Right kidney (tissue), 1 donor: ENCODE results near the gene GOLGA1.
"Not testable (repeated sequence)": the region's sequence is repeated elsewhere in the genome, so short reads cannot be mapped to it uniquely, and the experiment has no call there.

Experiments
- DNase-seq: peaks from one replicate; pipeline ENCODE4 v3.0.0-alpha.2; 2016

Gene GOLGA1

GRCh38 chr9:124859803-124860581, 80.9 kb downstream of the GOLGA1 start:
- DNase-seq: no peak

- no peak for DNase-seq
Observed at GRCh38 chr9:124858330-124859046, 82.4 kb downstream of the GOLGA1 start.

DNA sequence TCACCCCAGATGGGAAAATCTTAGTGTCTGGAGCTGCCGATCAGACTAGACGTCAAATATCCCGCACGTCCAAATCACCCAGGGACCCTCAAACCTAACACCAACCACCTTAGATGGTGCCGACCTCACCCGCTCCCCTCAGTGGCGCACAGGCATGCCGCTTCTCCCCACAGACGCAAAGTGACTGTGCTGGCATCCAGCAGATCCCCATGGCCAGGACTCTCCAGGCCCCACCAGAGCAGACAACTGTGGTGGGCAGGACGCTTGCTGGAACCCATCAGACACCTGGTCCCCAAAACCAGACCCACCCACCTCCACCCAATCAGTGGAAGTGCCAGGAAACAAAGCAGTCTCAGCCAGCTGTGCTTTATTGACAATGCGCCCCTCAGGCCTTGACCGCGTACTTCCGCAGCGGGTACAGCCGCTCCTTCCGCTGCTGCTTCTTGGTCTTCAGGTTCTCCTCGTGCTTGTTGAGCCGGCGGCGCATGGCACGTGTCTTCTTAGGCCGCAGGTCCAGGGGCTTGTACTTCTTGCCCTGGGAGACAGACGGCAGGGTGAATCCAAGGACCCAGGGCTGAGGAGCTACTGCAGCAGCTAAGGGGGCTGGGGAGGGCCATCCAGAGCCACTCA, 83.2 kb downstream of the GOLGA1 start:
- DNase-seq: no peak

GRCh38 chr9:124855944-124856765, 84.7 kb downstream of the GOLGA1 start:
- DNase-seq: no peak

DNA sequence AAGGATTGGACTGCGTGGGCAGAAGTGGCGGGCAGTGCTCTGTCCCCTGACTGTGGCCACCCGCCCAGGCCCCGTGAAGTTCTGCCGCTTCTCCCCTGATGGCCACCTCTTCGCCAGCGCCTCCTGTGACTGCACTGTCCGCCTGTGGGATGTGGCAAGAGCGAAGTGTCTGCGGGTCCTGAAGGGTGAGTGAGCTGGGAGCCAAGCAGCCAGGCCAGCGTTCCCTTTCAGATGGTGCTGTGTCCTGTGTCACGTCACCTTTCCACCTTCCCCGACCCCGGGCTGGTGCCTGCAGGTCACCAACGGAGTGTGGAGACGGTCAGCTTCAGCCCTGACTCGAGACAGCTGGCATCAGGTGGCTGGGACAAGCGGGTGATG, 85.3 kb downstream of the GOLGA1 start:
- no peak for DNase-seq

DNA sequence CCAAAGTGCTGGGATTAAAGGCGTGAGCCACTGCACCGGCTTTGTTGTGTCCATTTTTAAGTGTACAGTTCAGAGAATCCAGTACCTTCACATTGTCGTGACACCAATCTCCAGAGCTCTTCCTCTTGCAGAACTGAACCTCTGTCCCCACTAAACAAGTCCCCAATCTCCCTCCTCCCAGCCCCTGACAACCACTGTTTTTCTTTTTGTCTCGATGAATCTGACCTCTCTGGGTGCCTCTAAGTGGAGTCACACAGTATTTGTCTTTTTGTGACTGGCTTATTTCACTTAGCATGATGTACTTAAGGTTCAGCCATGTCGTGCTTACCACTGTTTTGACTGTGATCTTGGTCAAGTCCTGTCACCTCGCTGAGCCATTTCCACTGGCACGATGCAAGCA, 86.1 kb downstream of the GOLGA1 start:
- DNase-seq: no peak

DNA sequence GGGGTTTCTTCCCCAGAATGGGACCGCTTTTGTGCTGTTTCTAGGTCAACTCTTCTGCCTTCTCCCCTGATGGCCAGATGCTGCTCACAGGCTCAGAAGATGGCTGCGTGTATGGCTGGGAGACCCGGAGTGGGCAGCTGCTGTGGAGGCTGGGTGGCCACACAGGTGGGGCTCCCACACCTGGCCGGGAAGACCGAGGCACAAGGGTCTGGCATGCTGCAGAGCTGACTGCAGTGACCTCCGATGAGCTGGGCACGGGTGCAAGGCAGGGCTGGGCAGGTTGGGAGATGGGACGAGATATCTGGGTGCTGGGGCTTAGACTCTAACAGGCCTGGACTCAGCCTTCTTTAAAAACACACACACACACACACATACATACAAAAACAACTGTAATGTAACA, 86.7 kb downstream of the GOLGA1 start:
- no peak for DNase-seq

GRCh38 chr9:124853605-124854143, 87.2 kb downstream of the GOLGA1 start:
- no peak for DNase-seq

- DNase-seq: peak; percentile 95
Observed at GRCh38 chr9:124852829-124853531, 87.9 kb downstream of the GOLGA1 start, which contains the start of gene WDR38. WDR38 (plus strand) TSS chr9:124853460; CDS start chr9:124853532, 72 bp downstream.

- DNase-seq: no peak
Observed at GRCh38 chr9:124852121-124852828, 88.6 kb downstream of the GOLGA1 start.

DNA sequence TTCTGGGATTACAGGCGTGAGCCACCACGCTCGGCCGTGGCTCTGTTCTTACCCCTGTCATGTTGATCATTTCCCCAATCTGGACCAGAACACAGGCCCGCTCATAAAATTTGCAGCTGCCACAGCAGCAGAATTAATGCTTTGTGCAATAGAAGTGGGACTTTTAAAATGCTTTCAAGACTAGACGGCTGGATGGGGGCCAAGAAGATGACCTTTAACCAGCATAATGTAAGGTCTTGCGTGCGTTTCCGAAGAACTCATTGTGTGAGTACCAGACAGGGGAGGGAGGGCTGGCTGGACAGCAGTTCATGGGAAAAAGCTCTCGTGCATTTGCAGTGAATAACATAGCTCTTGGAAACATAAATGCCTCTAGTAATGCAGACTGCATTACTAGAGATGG, 91.1 kb downstream of the GOLGA1 start:
- no peak for DNase-seq

DNA sequence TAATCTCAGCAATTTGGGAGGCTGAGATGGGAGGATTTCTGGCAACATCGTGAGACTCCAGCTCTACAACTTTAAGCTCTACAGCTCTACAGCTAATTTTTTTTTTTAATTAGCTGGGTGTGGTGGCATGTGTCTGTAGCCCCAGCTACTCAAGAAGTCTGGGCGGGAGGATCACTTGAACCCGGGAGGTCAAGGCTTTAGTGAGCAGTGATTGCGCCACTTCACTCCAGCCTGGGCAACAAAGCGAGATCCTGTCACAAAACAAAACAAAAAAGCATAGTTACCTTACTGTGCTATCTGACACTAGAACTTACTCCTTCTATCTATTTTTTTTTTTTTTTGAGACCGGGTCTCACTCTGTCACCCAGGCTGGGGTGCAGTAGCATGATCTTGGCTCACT, 93.9 kb downstream of the GOLGA1 start:
- DNase-seq: no peak

GRCh38 chr9:124846467-124846866, 94.4 kb downstream of the GOLGA1 start:
- not testable (repeated sequence) for DNase-seq

GRCh38 chr9:124844291-124844690, 96.6 kb downstream of the GOLGA1 start:
- DNase-seq: no peak

DNA sequence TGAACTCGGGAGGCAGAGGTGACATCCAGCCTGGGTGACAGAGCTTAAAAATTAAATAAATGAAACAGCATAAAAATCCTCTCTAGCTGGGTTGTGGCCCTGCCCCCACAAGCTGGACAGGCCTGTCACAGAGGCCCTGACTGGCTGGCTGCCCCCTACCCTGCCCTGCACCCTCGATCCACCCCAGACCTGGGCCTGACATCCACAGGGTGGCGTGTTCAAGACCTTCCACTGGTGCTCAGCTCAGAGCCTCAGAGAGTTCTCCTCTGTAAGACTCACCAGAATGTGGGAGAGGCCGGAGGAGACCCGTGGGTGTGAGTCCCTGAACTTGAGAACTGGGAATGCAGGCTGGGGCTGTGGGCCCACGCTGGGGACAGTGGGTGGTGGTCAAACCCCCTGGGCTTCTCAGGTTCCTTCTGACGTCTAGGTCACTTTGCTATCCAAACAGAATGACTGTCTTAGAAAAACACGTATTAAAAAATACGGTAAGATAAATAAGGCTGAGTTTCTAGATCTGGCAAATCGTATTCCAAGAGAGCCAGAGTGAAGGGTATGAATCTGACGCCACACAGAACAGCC, 97.3 kb downstream of the GOLGA1 start:
- no peak for DNase-seq

GRCh38 chr9:124841075-124841821, 99.6 kb downstream of the GOLGA1 start:
- DNase-seq: no peak

GRCh38 chr9:124840300-124840833, 100.5 kb downstream of the GOLGA1 start:
- DNase-seq: no peak

DNA sequence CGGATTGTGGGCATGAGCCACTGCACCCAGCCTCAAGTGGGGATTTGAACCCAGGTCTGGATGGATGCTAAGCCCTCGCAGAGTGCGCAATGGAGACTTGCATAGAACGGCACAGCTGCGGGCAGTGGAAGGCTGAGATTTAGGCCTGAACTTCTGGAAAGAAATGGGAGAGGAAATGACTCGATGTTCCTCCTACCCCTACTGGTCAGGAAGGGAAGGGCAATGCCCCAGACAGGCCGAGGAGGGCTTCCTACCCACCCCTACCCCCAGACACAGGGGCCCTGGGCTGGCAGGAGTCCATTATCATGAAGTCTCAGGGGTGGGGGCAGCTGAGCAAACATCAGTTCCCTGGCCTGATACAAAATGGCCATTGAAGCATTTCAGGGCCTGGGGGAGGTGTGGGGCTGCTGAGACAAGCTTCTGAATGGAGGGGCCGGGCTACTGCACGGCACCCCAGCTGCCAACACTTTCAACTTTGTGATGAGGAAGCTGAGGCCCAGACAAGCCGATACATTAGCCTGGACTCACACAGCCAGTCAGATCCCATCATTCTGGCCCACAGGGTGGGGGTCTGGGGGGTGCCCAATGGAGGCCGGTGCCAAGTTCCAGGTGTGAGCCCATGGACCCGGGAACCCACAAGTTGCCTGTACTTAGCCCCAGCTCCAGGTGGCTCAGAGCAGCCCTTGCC, 101.1 kb downstream of the GOLGA1 start:
- DNase-seq: no peak
